Aorta (tissue), 5 donors: ENCODE results near the gene GPAM. TPM values are rescaled to one million over a fixed set of nuclear protein-coding genes. Genes with fewer than 3 reads are reported as not detected.
"Not testable (repeated sequence)": the region's sequence is repeated elsewhere in the genome, so short reads cannot be mapped to it uniquely, and the experiment has no call there.

ENCODE experiments used
- ATAC-seq: fragments of 200-7000 bp; cut with Tn5 transposase; one replicate; pipeline ENCODE4 v1.9.1; 2022; ENCODE audit warnings: moderate library complexity; ENCODE audit not compliant: low FRiP score
- DNase-seq, 2 donors: peaks; one replicate each; pipeline ENCODE4 v3.0.0-alpha.2; 2020
- H3K27ac ChIP-seq, 2 donors: one replicate each; pipeline ENCODE4 v1.5.1; 2013; ENCODE audit warnings: low read length in 2 of 2, mild to moderate bottlenecking in 2 of 2, moderate library complexity in 2 of 2, control low read depth in 1 of 2, inconsistent platforms in 1 of 2, low read depth in 1 of 2
- H3K27me3 ChIP-seq, 2 donors: one replicate each; pipeline ENCODE4 v1.6.1; 2013; ENCODE audit warnings: control low read depth in 1 of 2, low read length in 1 of 2, mild to moderate bottlenecking in 1 of 2, moderate library complexity in 1 of 2; ENCODE audit not compliant: insufficient read depth in 2 of 2, control insufficient read depth in 1 of 2
- H3K36me3 ChIP-seq, 2 donors: one replicate each; pipeline ENCODE4 v1.6.1; 2013; ENCODE audit warnings: control low read depth in 1 of 2, low read length in 1 of 2, mild to moderate bottlenecking in 1 of 2; ENCODE audit not compliant: insufficient read depth in 2 of 2, control insufficient read depth in 1 of 2
- H3K4me1 ChIP-seq, 2 donors: one replicate each; pipeline ENCODE4 v1.6.1; 2013; ENCODE audit warnings: low read length in 2 of 2, control low read depth in 1 of 2, mild to moderate bottlenecking in 1 of 2, moderate library complexity in 1 of 2; ENCODE audit not compliant: insufficient read depth in 2 of 2, control insufficient read depth in 1 of 2
- H3K4me3 ChIP-seq, 2 donors: one replicate each; pipeline ENCODE4 v1.5.1; 2013; ENCODE audit warnings: low read length in 2 of 2, control low read depth in 1 of 2, mild to moderate bottlenecking in 1 of 2
- H3K9me3 ChIP-seq: one replicate; pipeline ENCODE4 v1.6.1; 2013; ENCODE audit warnings: mild to moderate bottlenecking, low read length; ENCODE audit not compliant: control insufficient read depth
- WGBS, 2 donors: extraction: QIAGEN DNeasy Blood & Tissue Kit; methylation state at CpG; one replicate each; pipeline ENCODE4 v1.1.7; 2013; 5-methylcytosine and 5-hydroxymethylcytosine counted together
- intact Hi-C, 2 donors: fragments of 100-400 bp; cut with DNase I; formaldehyde crosslinking; loops; one replicate each; pipeline versions ENCODE4 v1.14.2 to v1.15.0; 2022
- polyA plus RNA-seq, 2 donors: library from polyadenylated mRNA; stranded (reverse); fragments of 200-250 nt; gene quantifications; one replicate each; pipeline ENCODE4 v1.2.3, GENCODE V29; 2013
- total RNA-seq, 2 donors: library from RNA; stranded (reverse); fragmentation: NEBNext Ultra II Directional; extraction: Animal tissue kit (Norgen Biotek cat#: 25700); gene quantifications; one replicate each; pipeline ENCODE4 v1.2.1, GENCODE V29; 2021
- donor health status: healthy with polysubstance abuse.
- donor health status: Bipolar disorder and iron deficiency.
- donor health status: DM: no; HTN: no; CAD: no.
- donor health status: DM: no; HTN: no; CAD: no.
- donor health status: DM: yes; HTN: yes; CAD: no.

Gene GPAM
- total and polyA plus RNA-seq, 4 donors, result 2.6 to 13.7 (median 7.2) TPM

DNA sequence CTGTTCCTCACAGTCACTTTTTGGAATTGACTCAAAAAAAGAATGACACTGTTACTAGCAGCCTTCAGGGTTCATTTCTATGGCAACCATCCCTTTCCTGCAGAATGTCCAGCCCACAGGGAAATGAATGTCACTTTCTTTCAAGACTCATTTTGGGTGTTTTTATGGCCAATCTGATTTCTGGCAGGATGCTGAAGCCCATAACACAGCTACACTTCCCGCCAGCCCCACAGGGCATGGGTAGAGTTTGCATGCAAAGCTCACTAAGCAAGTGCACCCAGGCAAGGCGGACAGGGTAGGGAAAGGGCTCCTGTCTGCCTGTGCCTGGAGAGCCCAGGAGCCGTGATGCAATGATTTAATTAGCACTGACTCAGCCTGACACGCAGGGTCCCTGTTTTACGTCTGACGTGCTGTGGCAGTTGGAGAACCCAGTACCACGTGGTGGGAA, 26.1 kb upstream of the GPAM start:
- H3K4me3 ChIP-seq, result no peak overlapping the region
- WGBS, 2 donors, result 53 to 58% methylated on average over 7 of the region's 7 CpGs
- DNase-seq (no peak), ATAC-seq (no peak)
- peaks cover 7 to 9% of the 10 kb centered on the region in 2 donors for H3K4me1 ChIP-seq
- H3K27ac ChIP-seq, result peak overlapping the region in 1 of 2 donors; percentile 73
- H3K9me3 ChIP-seq, result no peaks in the 10 kb centered on the region
- intact Hi-C loops, result loop anchor here in 1 of 2 donors (2.0 to 5.0 kb wide), 2 partner anchors 58 to 237 kb away; partner anchors contain the start of genes VTI1A and ZDHHC6
- no peaks in the 10 kb centered on the region for H3K36me3 ChIP-seq
- no peaks in the 10 kb centered on the region for H3K27me3 ChIP-seq

GRCh38 chr10:112208997-112209396, 25.4 kb upstream of the GPAM start:
- no peak overlapping the region for H3K4me3 ChIP-seq
- H3K27ac ChIP-seq, result peak overlapping the region; percentile 19 to 73
- WGBS, 2 donors, result 75% methylated on average over 6 of the region's 6 CpGs
- DNase-seq, result no peak
- no peaks in the 10 kb centered on the region for H3K36me3 ChIP-seq
- no peaks in the 10 kb centered on the region for H3K27me3 ChIP-seq
- peaks cover 7 to 9% of the 10 kb centered on the region in 2 donors for H3K4me1 ChIP-seq
- intact Hi-C loops, result loop anchor here in 1 of 2 donors (2.0 to 5.0 kb wide), 2 partner anchors 58 to 238 kb away; partner anchors contain the start of genes VTI1A and ZDHHC6
- peak; percentile 76 for ATAC-seq
- no peaks in the 10 kb centered on the region for H3K9me3 ChIP-seq

DNA sequence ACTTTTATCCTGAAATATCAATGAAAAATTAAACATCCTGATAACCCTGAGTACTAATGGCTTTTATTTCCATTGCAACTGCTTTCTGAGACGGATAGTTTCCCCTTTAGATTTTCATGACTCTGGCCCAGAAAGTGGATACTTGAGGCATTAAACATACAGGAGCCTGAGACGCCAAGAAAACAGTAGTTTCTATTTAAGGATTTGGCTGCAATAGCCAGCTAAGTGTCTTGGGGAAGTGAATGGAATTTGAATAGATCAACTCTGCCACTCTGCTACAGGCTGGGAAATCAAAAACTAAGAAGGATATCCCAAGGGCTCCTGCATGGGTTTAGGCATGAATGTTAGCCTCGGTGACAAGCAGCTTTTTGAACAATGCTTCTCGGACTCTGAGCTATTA, 24.7 kb upstream of the GPAM start:
- Histone ChIP-seq H3K9me3 (no peaks in the 10 kb centered on the region), H3K4me1 (peaks cover 7 to 9% of the 10 kb centered on the region in 2 donors), H3K27me3 (no peaks in the 10 kb centered on the region), H3K36me3 (no peaks in the 10 kb centered on the region), H3K27ac (peak overlapping the region; percentile 68 to 97), H3K4me3 (no peak overlapping the region)
- WGBS, 2 donors, result 3 to 6% methylated on average over 4 of the region's 4 CpGs
- no peak for DNase-seq
- ATAC-seq, result peak; percentile 66
- intact Hi-C loops, result loop anchor here in 1 of 2 donors (2.0 to 5.0 kb wide), 2 partner anchors 59 to 239 kb away; partner anchors contain the start of genes VTI1A and ZDHHC6

GRCh38 chr10:112203328-112204076, 19.9 kb upstream of the GPAM start:
- H3K36me3 ChIP-seq, result no peaks in the 10 kb centered on the region
- peaks cover 7 to 9% of the 10 kb centered on the region in 2 donors for H3K4me1 ChIP-seq
- H3K27ac ChIP-seq, result no peak overlapping the region
- no peak overlapping the region for H3K4me3 ChIP-seq
- intact Hi-C loops, result no loop called here
- 86 to 88% methylated on average over 4 of the region's 4 CpGs for WGBS, 2 donors
- DNase-seq (no peak), ATAC-seq (no peak)
- no peaks in the 10 kb centered on the region for H3K9me3 ChIP-seq
- H3K27me3 ChIP-seq, result no peaks in the 10 kb centered on the region

GRCh38 chr10:112202561-112203241, 19.1 kb upstream of the GPAM start:
- Histone ChIP-seq H3K36me3 (no peaks in the 10 kb centered on the region), H3K4me3 (no peak overlapping the region), H3K27ac (no peak overlapping the region), H3K4me1 (peaks cover 3 to 6% of the 10 kb centered on the region in 2 donors), H3K9me3 (no peaks in the 10 kb centered on the region), H3K27me3 (no peaks in the 10 kb centered on the region)
- DNase-seq (no peak), ATAC-seq (no peak)
- intact Hi-C loops, result no loop called here
- 79% methylated on average over 6 of the region's 6 CpGs for WGBS, 2 donors

- Histone ChIP-seq H3K36me3 (no peaks in the 10 kb centered on the region), H3K27ac (no peak overlapping the region), H3K27me3 (no peaks in the 10 kb centered on the region), H3K4me1 (peaks cover under 1% of the 10 kb centered on the region in 2 donors), H3K4me3 (no peak overlapping the region), H3K9me3 (no peaks in the 10 kb centered on the region)
- ATAC-seq (no peak), DNase-seq (no peak)
- 86 to 89% methylated on average over 1 of the region's 1 CpG for WGBS, 2 donors
- intact Hi-C loops, result no loop called here
Observed at GRCh38 chr10:112202076-112202475, 18.5 kb upstream of the GPAM start.

GRCh38 chr10:112201334-112201733, 17.8 kb upstream of the GPAM start:
- no peaks in the 10 kb centered on the region for H3K4me1 ChIP-seq
- H3K36me3 ChIP-seq, result no peaks in the 10 kb centered on the region
- intact Hi-C loops, result no loop called here
- H3K27ac ChIP-seq, result no peak overlapping the region
- H3K27me3 ChIP-seq, result no peaks in the 10 kb centered on the region
- H3K4me3 ChIP-seq, result no peak overlapping the region
- no peak for DNase-seq
- H3K9me3 ChIP-seq, result no peaks in the 10 kb centered on the region
- WGBS, 2 donors, result 58 to 60% methylated on average over 1 of the region's 1 CpG
- ATAC-seq, result peak; percentile 56

DNA sequence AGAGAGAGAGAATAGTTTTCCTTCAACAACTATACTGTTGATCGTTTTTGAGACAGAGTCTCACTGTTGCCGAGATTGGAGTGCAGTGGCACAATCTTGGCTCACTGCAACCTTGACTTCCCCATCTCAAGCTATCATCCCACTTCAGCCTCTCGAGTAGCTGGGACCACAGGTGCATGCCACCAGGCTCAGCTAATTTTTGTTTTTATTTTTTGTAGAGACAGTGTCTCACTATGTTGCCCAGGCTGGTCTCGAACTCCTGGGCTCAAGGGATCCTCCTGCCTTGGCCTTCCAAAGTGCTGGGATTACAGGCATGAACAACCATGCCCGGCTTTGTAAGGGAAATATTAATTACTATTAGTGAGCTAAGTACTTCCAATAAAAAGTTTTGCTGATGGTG, 16.7 kb upstream of the GPAM start:
- H3K36me3 ChIP-seq, ATAC-seq: not testable (repeated sequence)

More for the DNA sequence above, 16.7 kb upstream of the GPAM start:
- DNase-seq, H3K27ac ChIP-seq, H3K27me3 ChIP-seq, intact Hi-C loops, H3K9me3 ChIP-seq, H3K4me1 ChIP-seq, H3K4me3 ChIP-seq: not testable (repeated sequence)
- WGBS, 2 donors, result 82 to 86% methylated on average over 5 of the region's 5 CpGs
